Right lobe of liver (tissue), 6 donors: ENCODE measurements around the gene TBX1. TPM values are rescaled to one million over a fixed set of nuclear protein-coding genes. Genes with fewer than 3 reads are reported as not detected.

ENCODE experiments used
- ATAC-seq, 4 donors: fragments of 200-7000 bp; cut with Tn5 transposase; one replicate each; pipeline ENCODE4 v1.9.1; 2020; ENCODE audit warnings: mild to moderate bottlenecking in 4 of 4, moderate library complexity in 4 of 4
- DNase-seq, 3 donors: peaks; one replicate each; pipeline ENCODE4 v3.0.0-alpha.2; 2020
- H3K27ac ChIP-seq, 3 donors: fragments of 200-600 bp; one replicate each; pipeline ENCODE4 v1.8.0; 2022
- H3K27me3 ChIP-seq, 2 donors: fragments of 200-600 bp; one replicate each; pipeline ENCODE4 v1.8.0; 2022
- H3K36me3 ChIP-seq, 4 donors: fragments of 200-600 bp; sonication (generic) in 1 of 4; one replicate each; pipeline versions ENCODE4 v1.5.1 to v1.8.0; 2017 to 2022; ENCODE audit warnings: control low read depth in 1 of 4
- H3K4me1 ChIP-seq, 4 donors: fragments of 200-600 bp; sonication (generic) in 1 of 4; one replicate each; pipeline versions ENCODE4 v1.5.1 to v1.8.0; 2017 to 2022; ENCODE audit warnings: control low read depth in 1 of 4
- H3K4me3 ChIP-seq, 3 donors: fragments of 200-600 bp; one replicate each; pipeline ENCODE4 v1.8.0; 2022
- H3K9me3 ChIP-seq, 4 donors: fragments of 200-600 bp; sonication (generic) in 1 of 4; one replicate each; pipeline versions ENCODE4 v1.5.1 to v1.8.0; 2017 to 2022; ENCODE audit warnings: control low read depth in 1 of 4
- CTCF ChIP-seq, 4 donors: fragments of 200-600 bp in 3 of 4; fragments of 450-650 bp in 1 of 4; IDR thresholded peaks; one replicate each; pipeline versions ENCODE4 v1.5.1 to v1.8.0; 2016 to 2022; ENCODE audit warnings: antibody characterized with exemption in 4 of 4, mild to moderate bottlenecking in 2 of 4
- POLR2A ChIP-seq: fragments of 450-650 bp; IDR thresholded peaks from one replicate; pipeline ENCODE4 v1.6.1; 2017; ENCODE audit warnings: antibody characterized with exemption, mild to moderate bottlenecking
- WGBS: methylation state at CpG from one replicate; pipeline ENCODE4 v1.1.6; 2018; ENCODE audit warnings: low coverage, low lambda C conversion rate; ENCODE audit not compliant: insufficient coverage; ENCODE audit errors: missing lambda C conversion rate; 5-methylcytosine and 5-hydroxymethylcytosine counted together
- intact Hi-C, 2 donors: fragments of 100-400 bp; cut with DNase I; formaldehyde crosslinking; loops; one replicate each; pipeline versions ENCODE4 v1.11.2 to v1.14.1; 2022
- total RNA-seq, 6 experiments: library from RNA; depleted of rRNA in 2 of 6; stranded (reverse); fragments of >200 nt in 2 of 6; fragmentation: NEBNext Ultra II Directional in 3 of 6; extraction: Animal tissue kit (Norgen Biotek cat#: 25700) in 3 of 6; gene quantifications; one replicate each; pipeline versions ENCODE4 v1.1.0 to v1.2.4, GENCODE V29; 2016 to 2023
- donor health status: DM: no; HTN: yes; CAD: no.
- donor health status: DM: no; HTN: no; CAD: no.
- donor health status: DM: no; HTN: no; CAD: no.
- donor health status: DM: no; HTN: yes; CAD: no.
- donor health status: DM: no; HTN: yes; CAD: no.

Gene TBX1
- total RNA-seq, 6 experiments from 2014 or later: 0.24 to 0.37 (median 0.30) TPM; not detected in 2

- 93% methylated on average over 7 of the region's 38 CpGs for WGBS
- Histone ChIP-seq H3K27me3 (no peaks in the 10 kb centered on the region), H3K36me3 (no peaks in the 10 kb centered on the region), H3K9me3 (no peaks in the 10 kb centered on the region), H3K4me1 (peaks cover 0 to 5% (median 0%) of the 10 kb centered on the region in 4 donors), H3K27ac (no peak overlapping the region), H3K4me3 (no peak overlapping the region)
- ATAC-seq (no peak), DNase-seq (peak; percentile 14 to 54 (median 46))
- TF ChIP-seq POLR2A: no peak
- intact Hi-C loops: no loop called here
Measured at GRCh38 chr22:19806213-19807160, 45.9 kb downstream of the TBX1 start.

- 100% methylated on average over 1 of the region's 15 CpGs for WGBS
- no peaks in the 10 kb centered on the region for H3K36me3 ChIP-seq
- ATAC-seq: no peak
- H3K27ac ChIP-seq: no peak overlapping the region
- peak in 2 of 3 donors; percentile 27 to 30 for DNase-seq
- no peaks in the 10 kb centered on the region for H3K27me3 ChIP-seq
- H3K4me1 ChIP-seq: peaks cover 0 to 5% (median 0%) of the 10 kb centered on the region in 4 donors
- no peak for TF ChIP-seq CTCF (IDR thresholded peaks at IDR 0.05)
- no peak for TF ChIP-seq POLR2A
- H3K4me3 ChIP-seq: no peak overlapping the region
- H3K9me3 ChIP-seq: no peaks in the 10 kb centered on the region
- intact Hi-C loops: no loop called here
Measured at GRCh38 chr22:19807161-19807913, 46.8 kb downstream of the TBX1 start.

- no peaks in the 10 kb centered on the region for H3K36me3 ChIP-seq
- WGBS: 93% methylated on average over 8 of the region's 20 CpGs
- H3K4me3 ChIP-seq: no peak overlapping the region
- ATAC-seq (no peak), DNase-seq (peak; percentile 12 to 47 (median 28))
- TF ChIP-seq POLR2A: no peak
- TF ChIP-seq CTCF (IDR thresholded peaks at IDR 0.05): no peak
- H3K9me3 ChIP-seq: no peaks in the 10 kb centered on the region
- no peak overlapping the region for H3K27ac ChIP-seq
- peaks cover 0 to 5% (median 0%) of the 10 kb centered on the region in 4 donors for H3K4me1 ChIP-seq
- intact Hi-C loops: no loop called here
- no peaks in the 10 kb centered on the region for H3K27me3 ChIP-seq
Measured at GRCh38 chr22:19807914-19808872, 47.6 kb downstream of the TBX1 start.

- ATAC-seq: peak; percentile 74 to 96 (median 82)
- DNase-seq: peak; percentile 58 to 81 (median 76)
- TF ChIP-seq POLR2A (no peak), CTCF (IDR thresholded peaks at IDR 0.05) (no peak)
- Histone ChIP-seq H3K9me3 (no peaks in the 10 kb centered on the region), H3K4me3 (no peak overlapping the region), H3K27ac (no peak overlapping the region), H3K27me3 (no peaks in the 10 kb centered on the region), H3K4me1 (peaks cover 0 to 5% (median 0%) of the 10 kb centered on the region in 4 donors), H3K36me3 (no peaks in the 10 kb centered on the region)
- intact Hi-C loops: no loop called here
- 39% methylated on average over 6 of the region's 11 CpGs for WGBS
Measured at GRCh38 chr22:19808873-19809478, 48.4 kb downstream of the TBX1 start.
